Adrenal gland (tissue), 5 donors: ENCODE results near the gene MDFI.

Experiments used
- CTCF ChIP-seq, 6 experiments: fragments of 450-650 bp in 4 of 6; fragments of 200-600 bp in 2 of 6; sonication (generic) in 1 of 6; IDR thresholded peaks; 1 replicate in 5 of 6; 2 replicates in 1 of 6; pipeline versions ENCODE4 v1.5.1 to v1.8.0; 2016 to 2021; ENCODE audit warnings: antibody characterized with exemption in 6 of 6, mild to moderate bottlenecking in 2 of 6, moderate library complexity in 1 of 6
- POLR2A ChIP-seq, 2 donors: fragments of 450-650 bp; IDR thresholded peaks; one replicate each; pipeline ENCODE4 v1.6.1; 2017; ENCODE audit warnings: antibody characterized with exemption in 2 of 2, mild to moderate bottlenecking in 2 of 2, moderate library complexity in 1 of 2
- donor health status: DM: no; HTN: no; CAD: no.

- TF ChIP-seq CTCF (IDR thresholded peaks at IDR 0.05) (no peak), POLR2A (IDR thresholded peaks at IDR 0.05) (no peak)
Observed at GRCh38 chr6:41604006-41604405, 34.3 kb upstream of the MDFI start.
